SHP77 (cell line): ENCODE results near the gene SRGAP2.
"Not testable (repeated sequence)": the region's sequence is repeated elsewhere in the genome, so short reads cannot be mapped to it uniquely, and the experiment has no call there.

ENCODE experiments used
- DNase-seq, 2 experiments: peaks; one replicate each; lab custom pipeline; 2025; lab: John Stamatoyannopoulos, UW

The SRGAP2 gene

GRCh38 chr1:206203364-206204158 lies at the start of gene SRGAP2:
Gene SRGAP2, plus strand, starts transcription at chr1:206203541. Its CDS starts 2,430 bp downstream, at chr1:206205971.
- peak; percentile 17 to 38 for DNase-seq

GRCh38 chr1:206167350-206168029 lies 35.9 kb upstream of the SRGAP2 start:
- DNase-seq = not testable (repeated sequence)

GRCh38 chr1:206169794-206170193 lies 33.5 kb upstream of the SRGAP2 start:
- not testable (repeated sequence) for DNase-seq

- not testable (repeated sequence) for DNase-seq
Measured at GRCh38 chr1:206173110-206173719, 30.1 kb upstream of the SRGAP2 start.

GRCh38 chr1:206174182-206174868 lies 29.0 kb upstream of the SRGAP2 start:
- DNase-seq = not testable (repeated sequence)

- DNase-seq = not testable (repeated sequence)
Measured at GRCh38 chr1:206175459-206176113, 27.8 kb upstream of the SRGAP2 start.

- DNase-seq = not testable (repeated sequence)
Measured at GRCh38 chr1:206176114-206176502, 27.2 kb upstream of the SRGAP2 start.

- DNase-seq = not testable (repeated sequence)
Measured at GRCh38 chr1:206178061-206178989, 25.0 kb upstream of the SRGAP2 start.

- not testable (repeated sequence) for DNase-seq
Measured at GRCh38 chr1:206179666-206180065, 23.7 kb upstream of the SRGAP2 start.

GRCh38 chr1:206182368-206183317 lies 20.7 kb upstream of the SRGAP2 start:
- DNase-seq = not testable (repeated sequence)

- not testable (repeated sequence) for DNase-seq
Measured at GRCh38 chr1:206183788-206184187, 19.6 kb upstream of the SRGAP2 start.

GRCh38 chr1:206185778-206186177 lies 17.6 kb upstream of the SRGAP2 start:
- DNase-seq = not testable (repeated sequence)

- not testable (repeated sequence) for DNase-seq
Measured at GRCh38 chr1:206186826-206187225, 16.5 kb upstream of the SRGAP2 start.

GRCh38 chr1:206195182-206195581 lies 8.2 kb upstream of the SRGAP2 start:
- not testable (repeated sequence) for DNase-seq

- not testable (repeated sequence) for DNase-seq
Measured at GRCh38 chr1:206196748-206197424, 6.5 kb upstream of the SRGAP2 start.

GRCh38 chr1:206202789-206203363 lies 465 bp upstream of the SRGAP2 start, which contains the start of gene FAM72A:
Gene FAM72A, minus strand, starts transcription at chr1:206202839. Its CDS starts 814 bp downstream, at chr1:206202025.
- peak; percentile 98 for DNase-seq

GRCh38 chr1:206204159-206204511 lies 794 bp downstream of the SRGAP2 start:
- not testable (repeated sequence) for DNase-seq

GRCh38 chr1:206204871-206205270 lies 1.5 kb downstream of the SRGAP2 start:
- not testable (repeated sequence) for DNase-seq
